Endothelial cell (in vitro differentiated cells): Measurements from ENCODE around the gene RAB12. TPM values are rescaled to one million over a fixed set of nuclear protein-coding genes. Genes with fewer than 3 reads are reported as not detected.

Source experiments
- DNase-seq: peaks from one replicate; pipeline ENCODE4 v3.0.0; 2021; ENCODE audit warnings: low spot score
- H3K27ac Mint-ChIP-seq: one replicate; pipeline ENCODE4 v1.8.0; 2021; ENCODE audit warnings: mixed read lengths, inconsistent platforms; ENCODE audit not compliant: unreplicated experiment
- H3K27me3 Mint-ChIP-seq: one replicate; pipeline ENCODE4 v1.8.0; 2021; ENCODE audit warnings: mild to moderate bottlenecking, moderate library complexity, mixed read lengths, inconsistent platforms; ENCODE audit not compliant: unreplicated experiment
- H3K36me3 Mint-ChIP-seq: one replicate; pipeline ENCODE4 v1.8.0; 2021; ENCODE audit warnings: mild to moderate bottlenecking, low read depth, mixed read lengths, inconsistent platforms; ENCODE audit not compliant: unreplicated experiment
- H3K4me1 Mint-ChIP-seq: one replicate; pipeline ENCODE4 v1.8.0; 2021; ENCODE audit warnings: mild to moderate bottlenecking, mixed read lengths, inconsistent platforms; ENCODE audit not compliant: unreplicated experiment
- H3K4me3 Mint-ChIP-seq: one replicate; pipeline ENCODE4 v1.8.0; 2021; ENCODE audit warnings: mild to moderate bottlenecking, mixed read lengths, inconsistent platforms; ENCODE audit not compliant: unreplicated experiment
- H3K9me3 Mint-ChIP-seq: one replicate; pipeline ENCODE4 v1.8.0; 2021; ENCODE audit warnings: mixed read lengths, inconsistent platforms; ENCODE audit not compliant: unreplicated experiment
- CTCF ChIP-seq: fragments of 200-600 bp; sonication (generic); IDR thresholded peaks from one replicate; pipeline ENCODE4 v1.5.0; 2021; ENCODE audit warnings: antibody characterized with exemption; ENCODE audit not compliant: unreplicated experiment
- total RNA-seq: library from RNA; stranded (reverse); fragmentation: NEBNext Ultra II Directional; extraction: Animal tissue kit (Norgen Biotek cat#: 25700); gene quantifications from one replicate; pipeline ENCODE4 v1.2.1, GENCODE V29; 2021; ENCODE audit not compliant: unreplicated experiment

Gene RAB12
- total RNA-seq, 1 donor from 2014 or later = 35.3 TPM

- DNase-seq = no peak
- Mint-ChIP-seq H3K27me3 (no peaks in the 10 kb centered on the region), H3K36me3 (no peaks in the 10 kb centered on the region), H3K4me3 (no peak overlapping the region), H3K27ac (no peak overlapping the region), H3K4me1 (no peaks in the 10 kb centered on the region), H3K9me3 (no peaks in the 10 kb centered on the region)
- no peak for TF ChIP-seq CTCF
Measured at GRCh38 chr18:8669571-8669970, 60.3 kb downstream of the RAB12 start.

DNA sequence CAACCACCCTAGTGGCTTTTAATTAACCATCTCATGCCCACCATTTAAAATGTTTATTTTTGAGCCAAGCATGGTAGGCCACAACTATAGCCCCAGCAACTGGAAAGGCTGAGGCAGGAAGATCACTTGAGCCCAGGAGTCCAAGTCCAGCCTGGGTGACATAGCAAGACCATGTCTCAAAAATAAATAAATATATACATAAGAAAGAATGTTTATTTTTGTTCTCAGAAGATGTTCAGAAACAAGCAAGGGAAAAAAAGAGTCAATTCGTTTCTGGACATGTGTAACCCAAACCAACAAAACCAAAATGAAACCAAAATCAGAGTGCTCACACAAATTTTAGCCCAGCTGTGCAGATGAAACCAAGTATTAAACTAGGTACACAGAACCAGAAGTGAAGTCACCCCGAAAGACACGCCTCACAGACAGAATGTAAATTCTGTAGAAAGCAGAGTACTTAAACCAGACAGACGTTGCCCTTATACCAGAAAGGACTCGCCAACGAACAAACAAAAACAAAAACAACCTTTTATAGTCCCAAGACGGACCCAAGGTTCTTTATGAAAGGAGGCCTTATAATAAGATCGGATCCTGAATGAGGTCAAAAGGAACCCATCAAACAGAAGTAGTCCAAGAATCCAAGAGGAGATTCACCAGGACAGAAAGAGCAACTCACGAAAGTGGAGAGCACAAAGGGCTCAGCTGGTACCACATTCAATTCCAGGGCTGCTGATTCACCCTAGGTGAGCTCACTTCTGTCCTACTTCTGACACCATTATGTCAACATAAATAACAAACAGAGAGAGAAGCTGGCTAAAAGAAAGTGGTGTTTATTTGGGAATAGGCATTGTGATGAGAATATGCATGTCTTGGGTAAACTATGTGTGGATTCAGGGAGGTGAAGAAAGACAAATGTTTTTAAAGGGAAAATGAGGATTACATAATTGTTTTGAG lies 64.3 kb downstream of the RAB12 start:
- H3K4me3 Mint-ChIP-seq = no peak overlapping the region
- H3K27ac Mint-ChIP-seq = no peak overlapping the region
- no peaks in the 10 kb centered on the region for H3K9me3 Mint-ChIP-seq
- TF ChIP-seq CTCF = no peak
- no peak for DNase-seq
- H3K4me1 Mint-ChIP-seq = no peaks in the 10 kb centered on the region
- no peaks in the 10 kb centered on the region for H3K27me3 Mint-ChIP-seq
- no peaks in the 10 kb centered on the region for H3K36me3 Mint-ChIP-seq

DNA sequence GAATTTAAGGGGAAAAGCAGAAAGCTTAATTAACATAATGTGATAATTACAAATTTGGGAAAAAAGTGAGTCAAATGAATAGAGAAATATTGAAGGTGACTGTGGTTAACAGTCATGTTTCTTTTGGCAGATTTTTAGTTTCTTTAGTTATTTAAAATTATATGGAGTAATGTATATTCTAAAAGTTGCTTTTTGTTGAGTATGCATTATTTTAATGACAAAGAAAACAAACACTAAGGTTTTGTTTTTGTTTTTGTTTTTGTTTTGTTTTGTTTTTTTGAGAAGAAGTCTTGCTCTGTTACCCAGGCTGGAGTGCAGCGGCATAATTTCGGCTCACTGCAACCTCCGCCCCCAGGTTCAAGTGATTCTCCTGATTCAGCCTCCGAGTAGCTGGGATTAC lies 65.8 kb downstream of the RAB12 start:
- H3K4me1 Mint-ChIP-seq = no peaks in the 10 kb centered on the region
- no peaks in the 10 kb centered on the region for H3K9me3 Mint-ChIP-seq
- TF ChIP-seq CTCF = no peak
- H3K27me3 Mint-ChIP-seq = no peaks in the 10 kb centered on the region
- H3K27ac Mint-ChIP-seq = no peak overlapping the region
- H3K36me3 Mint-ChIP-seq = no peaks in the 10 kb centered on the region
- no peak for DNase-seq
- H3K4me3 Mint-ChIP-seq = no peak overlapping the region

GRCh38 chr18:8681196-8681595 lies 72.0 kb downstream of the RAB12 start:
- Mint-ChIP-seq H3K4me3 (no peak overlapping the region), H3K4me1 (no peaks in the 10 kb centered on the region), H3K9me3 (no peaks in the 10 kb centered on the region), H3K27me3 (no peaks in the 10 kb centered on the region), H3K36me3 (no peaks in the 10 kb centered on the region), H3K27ac (no peak overlapping the region)
- DNase-seq = no peak
- no peak for TF ChIP-seq CTCF

- no peak overlapping the region for H3K4me3 Mint-ChIP-seq
Measured at GRCh38 chr18:8684577-8684976, 75.3 kb downstream of the RAB12 start.

More at GRCh38 chr18:8684577-8684976, 75.3 kb downstream of the RAB12 start:
- DNase-seq = no peak
- Mint-ChIP-seq H3K27ac (no peak overlapping the region), H3K36me3 (no peaks in the 10 kb centered on the region), H3K27me3 (no peaks in the 10 kb centered on the region), H3K4me1 (no peaks in the 10 kb centered on the region), H3K9me3 (no peaks in the 10 kb centered on the region)
- TF ChIP-seq CTCF = no peak
